ENCODE data around the gene CRYGA.

Gene CRYGA

DNA sequence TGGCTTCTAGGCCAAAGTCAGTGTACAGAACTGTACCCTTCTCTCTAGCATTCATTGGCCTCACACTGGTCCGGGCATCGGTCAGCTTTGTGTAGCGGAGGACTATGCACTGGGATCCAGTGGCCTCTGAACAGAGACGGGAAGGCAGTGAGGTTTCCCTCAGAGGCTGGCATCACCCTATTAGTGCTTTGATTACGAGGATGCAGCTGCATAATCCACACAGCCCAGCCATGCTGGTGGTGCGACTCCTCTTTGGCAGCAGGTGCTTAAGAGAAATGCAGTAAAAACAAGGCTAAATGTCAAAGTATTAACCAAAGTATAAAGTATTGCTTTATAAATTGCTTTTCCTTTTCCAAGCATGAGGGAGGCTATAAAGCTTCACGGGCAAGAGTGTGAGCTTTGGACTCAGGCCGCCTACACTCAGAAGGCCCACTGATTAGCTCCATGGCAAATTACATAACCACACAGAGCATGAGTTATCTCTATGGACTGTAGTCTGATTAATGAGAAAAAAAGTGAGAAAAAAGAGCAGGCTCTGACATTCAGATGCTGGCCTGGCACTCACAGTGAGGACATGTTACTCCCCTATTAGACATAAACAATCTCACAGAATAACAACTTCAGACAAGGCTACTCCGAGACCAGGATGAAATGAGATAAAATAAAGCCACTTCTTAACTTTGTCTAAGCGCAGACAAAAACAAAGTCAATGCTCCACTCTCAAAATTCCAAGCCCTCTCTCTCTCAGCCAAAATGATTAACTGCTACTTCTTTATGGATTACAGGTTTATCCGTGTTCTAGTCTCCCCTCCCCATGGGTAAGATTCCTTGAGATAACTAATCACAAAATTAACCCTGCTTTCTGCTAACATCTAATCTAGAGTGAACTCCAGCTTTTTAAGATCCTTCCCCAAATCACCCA lies 27.3 kb downstream of the CRYGA start:
- ChIA-PET CTCF (no interaction called here), POLR2A (no interaction called here)
- no peak for DNase-seq (ENCODE audit: extremely low spot score)

DNA sequence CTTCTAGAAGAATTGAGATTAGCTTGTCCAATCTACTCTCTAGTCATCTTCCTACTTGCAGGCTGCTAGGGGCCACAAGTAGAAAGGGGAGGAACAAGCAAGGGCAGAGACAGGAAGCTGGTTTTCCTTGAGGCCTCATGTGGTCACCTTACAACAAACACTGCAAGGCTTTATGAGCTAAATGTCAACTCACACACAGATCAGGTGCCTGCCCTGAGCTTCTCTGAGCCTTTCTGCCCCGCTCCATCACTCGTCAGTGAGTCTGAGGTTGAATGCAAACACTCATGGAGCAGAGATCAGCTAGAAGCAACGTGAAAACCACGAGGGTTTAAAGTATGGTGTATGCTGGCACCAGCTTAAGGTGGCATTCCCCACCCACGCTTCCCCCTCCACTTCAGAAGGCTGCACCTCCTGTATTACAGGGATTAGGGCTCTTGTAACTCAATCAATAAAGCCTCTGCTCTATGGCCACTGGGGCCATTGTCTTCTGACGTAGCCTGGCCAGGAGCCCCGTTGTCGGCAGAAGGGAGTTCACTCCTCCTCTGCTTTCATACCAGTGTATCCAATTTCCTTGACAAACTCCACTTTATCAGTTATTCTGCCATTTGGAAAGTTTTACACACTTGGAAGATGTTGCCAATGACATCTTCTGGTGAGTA lies 28.3 kb downstream of the CRYGA start:
- DNase-seq (ENCODE audit: extremely low spot score): no peak
- TF ChIP-seq ZNF384 (IDR thresholded peaks at IDR 0.05) (no peak), PKNOX1 (IDR thresholded peaks at IDR 0.05) (no peak), FOXA1 (IDR thresholded peaks at IDR 0.05) (no peak), SUZ12 (IDR thresholded peaks at IDR 0.05) (no peak), NFRKB (IDR thresholded peaks at IDR 0.05) (no peak), LEF1 (IDR thresholded peaks at IDR 0.05; ENCODE audit: borderline replicate concordance) (no peak)
- POLR2A ChIA-PET: no interaction called here
- CTCF ChIA-PET: interaction anchor here (0.8 to 1.2 kb wide), 2 partner anchors 8 to 33 kb away, joined by 3 read pairs; no protein-coding TSS in a partner anchor

More for the DNA sequence above, 27.3 kb downstream of the CRYGA start:
- TF ChIP-seq ELF4 (IDR thresholded peaks at IDR 0.05): no peak

GRCh38 chr2:208130712-208131110 lies 32.7 kb downstream of the CRYGA start:
- DNase-seq (ENCODE audit: extremely low spot score): no peak
- ChIA-PET CTCF (interaction anchor here (0.6 kb wide), 1 partner anchor 14 kb away, joined by 3 read pairs; no protein-coding TSS in a partner anchor), POLR2A (no interaction called here)
- TF ChIP-seq HDGF (IDR thresholded peaks at IDR 0.05; ENCODE audit: borderline replicate concordance) (no peak), BHLHE40 (IDR thresholded peaks at IDR 0.05; ENCODE audit: borderline replicate concordance) (no peak), FOXM1 (IDR thresholded peaks at IDR 0.05; ENCODE audit: borderline replicate concordance) (no peak), TARDBP (IDR thresholded peaks at IDR 0.05) (no peak), ELF4 (IDR thresholded peaks at IDR 0.05) (no peak), L3MBTL2 (conservative IDR thresholded peaks at IDR 0.05) (no peak), CTBP1 (IDR thresholded peaks at IDR 0.05; ENCODE audit: borderline replicate concordance) (no peak), PKNOX1 (IDR thresholded peaks at IDR 0.05) (no peak)

DNA sequence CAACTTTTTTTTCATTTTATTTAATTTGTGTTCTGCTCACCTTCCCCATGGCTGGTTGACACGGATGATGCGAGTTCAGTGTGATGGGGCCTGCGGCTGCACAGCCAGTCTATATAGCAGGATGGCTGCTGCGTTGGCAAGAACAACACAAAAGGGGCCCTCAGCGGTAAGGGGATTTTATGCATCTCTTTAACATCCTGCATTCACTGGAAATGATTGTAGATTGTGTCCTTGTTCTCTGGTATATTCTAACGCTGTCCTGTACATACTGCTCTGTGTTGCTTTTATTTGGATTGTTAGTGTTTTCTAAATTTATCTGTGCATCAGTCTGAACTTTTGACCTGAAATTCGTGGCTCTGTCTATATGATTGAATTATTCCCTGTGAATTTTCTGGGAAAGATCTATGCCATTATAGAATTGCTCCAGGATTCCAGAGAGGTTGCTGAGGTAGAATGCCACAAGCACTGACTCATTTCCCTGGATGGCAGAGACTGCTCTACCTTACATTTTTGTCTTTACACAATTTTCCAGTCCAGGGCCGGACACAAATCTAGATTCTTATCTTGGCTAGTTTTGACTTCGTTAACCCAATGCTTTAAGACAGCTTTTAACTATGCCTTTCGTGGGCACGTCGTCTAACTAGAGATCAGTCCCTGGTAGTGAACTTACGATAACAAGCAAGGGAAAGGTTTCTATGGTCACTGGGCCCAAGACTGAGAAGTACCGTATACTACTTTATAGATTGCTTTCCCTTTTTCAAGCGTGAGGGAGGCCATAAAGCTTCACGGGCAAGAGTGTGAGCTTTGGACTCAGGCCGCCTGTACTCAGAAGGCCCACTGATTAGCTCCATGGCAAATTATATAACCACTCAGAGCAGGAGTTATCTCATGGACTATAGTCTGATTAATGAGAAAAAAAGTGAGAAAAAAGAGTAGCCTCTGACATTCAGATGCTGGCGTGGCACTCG lies 33.4 kb downstream of the CRYGA start, which contains the start of gene CRYGC:
Gene CRYGC, minus strand, starts transcription at position 85 of the 968 bp plus-strand sequence. Its CDS starts 36 bp downstream, at position 49.
- ChIA-PET CTCF (interaction anchor here (0.6 kb wide), 1 partner anchor 13 kb away, joined by 3 read pairs; no protein-coding TSS in a partner anchor), POLR2A (no interaction called here)
- TF ChIP-seq PKNOX1 (IDR thresholded peaks at IDR 0.05) (no peak), ELF4 (IDR thresholded peaks at IDR 0.05) (no peak), BHLHE40 (IDR thresholded peaks at IDR 0.05; ENCODE audit: borderline replicate concordance) (no peak), L3MBTL2 (conservative IDR thresholded peaks at IDR 0.05) (no peak), CTBP1 (IDR thresholded peaks at IDR 0.05; ENCODE audit: borderline replicate concordance) (no peak), FOXA1 (IDR thresholded peaks at IDR 0.05) (no peak), NFRKB (IDR thresholded peaks at IDR 0.05) (no peak), SUZ12 (IDR thresholded peaks at IDR 0.05) (no peak), FOXM1 (IDR thresholded peaks at IDR 0.05; ENCODE audit: borderline replicate concordance) (no peak), TARDBP (IDR thresholded peaks at IDR 0.05) (no peak), FOXK2 (IDR thresholded peaks at IDR 0.05) (no peak), ZNF384 (IDR thresholded peaks at IDR 0.05) (no peak)
- no peak for DNase-seq (ENCODE audit: extremely low spot score)

DNA sequence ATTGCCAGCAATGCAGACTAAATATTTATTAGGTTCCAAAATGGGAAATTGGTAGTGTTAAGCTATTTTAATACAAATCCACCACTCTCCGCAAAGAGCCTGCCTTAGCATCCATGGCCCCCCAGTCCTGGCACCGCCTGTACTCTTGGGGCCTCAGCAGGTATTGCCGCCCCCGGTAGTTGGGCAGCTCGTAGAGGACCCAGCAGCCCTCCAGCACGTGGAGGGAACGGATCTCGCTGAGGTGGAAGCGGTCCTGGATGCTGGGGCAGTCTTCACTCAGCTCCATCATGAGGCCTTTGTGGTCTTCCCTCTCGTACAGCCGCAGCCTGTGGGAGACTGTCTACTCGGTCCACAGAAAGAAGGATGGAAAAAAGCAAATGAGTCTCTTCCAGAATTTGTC lies 35.3 kb downstream of the CRYGA start:
- TF ChIP-seq FOXM1 (IDR thresholded peaks at IDR 0.05; ENCODE audit: borderline replicate concordance): no peak
- TF ChIP-seq FOXK2 (IDR thresholded peaks at IDR 0.05): no peak
- TF ChIP-seq CTBP1 (IDR thresholded peaks at IDR 0.05; ENCODE audit: borderline replicate concordance): no peak
- TF ChIP-seq NFRKB (IDR thresholded peaks at IDR 0.05): no peak
- TF ChIP-seq L3MBTL2 (conservative IDR thresholded peaks at IDR 0.05): no peak
- no peak for TF ChIP-seq ELF4 (IDR thresholded peaks at IDR 0.05)
- TF ChIP-seq TARDBP (IDR thresholded peaks at IDR 0.05): no peak
- TF ChIP-seq ZNF384 (IDR thresholded peaks at IDR 0.05): no peak
- TF ChIP-seq PKNOX1 (IDR thresholded peaks at IDR 0.05): no peak
- no peak for TF ChIP-seq FOXA1 (IDR thresholded peaks at IDR 0.05)
- no peak for TF ChIP-seq SUZ12 (IDR thresholded peaks at IDR 0.05)
- no peak for TF ChIP-seq HDGF (IDR thresholded peaks at IDR 0.05; ENCODE audit: borderline replicate concordance)
- no peak for TF ChIP-seq SP1 (IDR thresholded peaks at IDR 0.05)
- no peak for TF ChIP-seq BHLHE40 (IDR thresholded peaks at IDR 0.05; ENCODE audit: borderline replicate concordance)
- no peak for TF ChIP-seq ARNT (IDR thresholded peaks at IDR 0.05)
- TF ChIP-seq LEF1 (IDR thresholded peaks at IDR 0.05; ENCODE audit: borderline replicate concordance): no peak
- ChIA-PET POLR2A (no interaction called here), CTCF (no interaction called here)
- no peak for DNase-seq (ENCODE audit: extremely low spot score)

Data from HEK293T (cell line).